ENCODE measurements around the gene FRYL.

DNA sequence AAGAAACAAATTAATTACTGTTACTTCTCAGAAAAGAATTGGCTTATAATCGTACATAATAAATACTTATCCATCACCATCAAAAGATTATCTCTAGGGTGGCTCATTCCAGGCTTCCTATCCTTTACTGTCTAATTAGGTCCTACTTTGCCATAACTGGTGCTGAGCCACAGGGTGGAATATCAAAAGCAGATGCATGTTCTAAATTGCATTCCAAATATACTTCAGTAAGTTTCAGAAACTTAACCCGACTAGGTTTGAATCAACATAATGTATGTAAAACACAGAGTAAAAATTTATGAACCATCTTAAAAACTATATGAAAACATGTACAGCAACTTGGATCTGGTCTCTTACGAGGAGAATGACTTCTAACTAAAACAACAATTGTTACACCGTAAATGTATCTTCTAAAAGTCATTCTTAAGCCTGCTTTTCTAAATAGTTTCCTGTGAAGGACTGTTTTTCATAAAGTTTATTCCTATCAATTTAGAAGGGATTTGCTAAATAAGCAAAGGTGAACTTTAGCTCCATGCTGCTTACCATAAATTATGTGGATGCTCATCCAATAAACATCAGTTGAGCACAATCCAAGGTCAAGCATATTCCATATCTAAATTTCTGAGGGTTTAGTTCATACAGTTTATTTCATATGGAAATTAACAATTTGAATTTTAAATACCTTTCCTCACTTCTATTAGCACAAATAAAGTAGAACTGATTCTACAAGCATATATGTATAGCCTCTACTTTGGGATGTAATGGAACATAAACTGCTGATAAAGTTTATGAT is 276.6 kb downstream of the FRYL start:
- TF ChIP-seq CTCF (IDR thresholded peaks at IDR 0.05; ENCODE audit: low read length) (no peak), EZH2 (IDR thresholded peaks at IDR 0.05; ENCODE audit: borderline replicate concordance, low read length) (no peak)

All from OCI-LY1 (cell line).